GM12891 (cell line): ENCODE measurements around the gene MDFIC2.

Experiments
- DNase-seq: peaks from one replicate; pipeline ENCODE4 v3.0.0; 2011; ENCODE audit warnings: low spot score; ENCODE audit not compliant: insufficient read length
- FAIRE-seq: peaks from 2 replicates; lab custom pipeline; 2011; peaks lifted over from hg19 to GRCh38; lab: Jason Lieb, UNC
- PAX5 ChIP-seq: IDR thresholded peaks from 2 replicates; pipeline ENCODE4 v1.6.1; 2011; ENCODE audit warnings: low read length, moderate library complexity, mild to moderate bottlenecking; ENCODE audit not compliant: insufficient read depth, severe bottlenecking
- POLR2A ChIP-seq: IDR thresholded peaks from 2 replicates; pipeline ENCODE4 v1.6.1; 2011; ENCODE audit warnings: low read depth, low read length, control low read depth
- POLR2AphosphoS5 ChIP-seq: IDR thresholded peaks from 2 replicates; pipeline ENCODE4 v1.6.1; 2011; ENCODE audit warnings: low read depth, low read length, control low read depth
- POU2F2 ChIP-seq: IDR thresholded peaks from 2 replicates; pipeline ENCODE4 v1.6.1; 2011; ENCODE audit warnings: low read depth, mild to moderate bottlenecking, control low read depth, low read length, moderate library complexity
- SPI1 ChIP-seq: IDR thresholded peaks from 2 replicates; pipeline ENCODE4 v1.6.1; 2011; ENCODE audit warnings: low read depth, low read length, control low read depth
- TAF1 ChIP-seq: IDR thresholded peaks from 2 replicates; pipeline ENCODE4 v1.6.1; 2011; ENCODE audit warnings: low read depth, low read length, control low read depth

Gene MDFIC2

GRCh38 chr3:70183781-70184504 lies 128.5 kb downstream of the MDFIC2 start:
- no peak for FAIRE-seq
- DNase-seq = no peak
- TF ChIP-seq TAF1 (no peak), PAX5 (no peak), SPI1 (no peak), POLR2AphosphoS5 (no peak)

GRCh38 chr3:70182166-70182565 lies 130.3 kb downstream of the MDFIC2 start:
- FAIRE-seq (no peak), DNase-seq (no peak)
- TF ChIP-seq POU2F2 (no peak), TAF1 (no peak), POLR2AphosphoS5 (no peak), SPI1 (no peak), POLR2A (no peak), PAX5 (no peak)

GRCh38 chr3:70180664-70181063 lies 131.8 kb downstream of the MDFIC2 start:
- TF ChIP-seq PAX5 (no peak), SPI1 (no peak), TAF1 (no peak), POU2F2 (peak; percentile 69; the same call in 1 of the 2 replicates), POLR2A (no peak), POLR2AphosphoS5 (no peak)
- FAIRE-seq (peak; percentile 23), DNase-seq (no peak)

- FAIRE-seq (peak; percentile 75), DNase-seq (no peak)
- TF ChIP-seq SPI1 (peak; percentile 84), POLR2AphosphoS5 (no peak)
Measured at GRCh38 chr3:70179111-70179510, 133.3 kb downstream of the MDFIC2 start.

- no peak for DNase-seq
- TF ChIP-seq TAF1 (no peak), POU2F2 (no peak), PAX5 (no peak), POLR2A (no peak), SPI1 (no peak), POLR2AphosphoS5 (no peak)
- no peak for FAIRE-seq
Measured at GRCh38 chr3:70177881-70178645, 134.4 kb downstream of the MDFIC2 start.

- no peak for DNase-seq
- FAIRE-seq = no peak
- TF ChIP-seq POLR2A = no peak
- no peak for TF ChIP-seq POU2F2
- TF ChIP-seq TAF1 = no peak
- no peak for TF ChIP-seq SPI1
Measured at GRCh38 chr3:70176224-70176623, 136.2 kb downstream of the MDFIC2 start.

- no peak for DNase-seq
- no peak for FAIRE-seq
- TF ChIP-seq POLR2A = no peak
- no peak for TF ChIP-seq POLR2AphosphoS5
- TF ChIP-seq SPI1 = no peak
- TF ChIP-seq PAX5 = no peak
- TF ChIP-seq POU2F2 = no peak
- no peak for TF ChIP-seq TAF1
Measured at GRCh38 chr3:70156808-70157207, 155.6 kb downstream of the MDFIC2 start.

- TF ChIP-seq POLR2AphosphoS5 (no peak), SPI1 (no peak), POLR2A (no peak), POU2F2 (no peak), PAX5 (no peak), TAF1 (no peak)
- FAIRE-seq = no peak
- DNase-seq = no peak
Measured at GRCh38 chr3:70150599-70150998, 161.8 kb downstream of the MDFIC2 start.

GRCh38 chr3:70149714-70150400 lies 162.6 kb downstream of the MDFIC2 start:
- no peak for TF ChIP-seq POLR2AphosphoS5
- TF ChIP-seq PAX5 = no peak
- no peak for TF ChIP-seq POLR2A
- TF ChIP-seq SPI1 = no peak
- TF ChIP-seq TAF1 = no peak
- TF ChIP-seq POU2F2 = no peak
- DNase-seq (no peak), FAIRE-seq (no peak)
